ENCODE results near the gene ANKRD66.
"Not testable (repeated sequence)": the region's sequence is repeated elsewhere in the genome, so short reads cannot be mapped to it uniquely, and the experiment has no call there.

Gene ANKRD66

DNA sequence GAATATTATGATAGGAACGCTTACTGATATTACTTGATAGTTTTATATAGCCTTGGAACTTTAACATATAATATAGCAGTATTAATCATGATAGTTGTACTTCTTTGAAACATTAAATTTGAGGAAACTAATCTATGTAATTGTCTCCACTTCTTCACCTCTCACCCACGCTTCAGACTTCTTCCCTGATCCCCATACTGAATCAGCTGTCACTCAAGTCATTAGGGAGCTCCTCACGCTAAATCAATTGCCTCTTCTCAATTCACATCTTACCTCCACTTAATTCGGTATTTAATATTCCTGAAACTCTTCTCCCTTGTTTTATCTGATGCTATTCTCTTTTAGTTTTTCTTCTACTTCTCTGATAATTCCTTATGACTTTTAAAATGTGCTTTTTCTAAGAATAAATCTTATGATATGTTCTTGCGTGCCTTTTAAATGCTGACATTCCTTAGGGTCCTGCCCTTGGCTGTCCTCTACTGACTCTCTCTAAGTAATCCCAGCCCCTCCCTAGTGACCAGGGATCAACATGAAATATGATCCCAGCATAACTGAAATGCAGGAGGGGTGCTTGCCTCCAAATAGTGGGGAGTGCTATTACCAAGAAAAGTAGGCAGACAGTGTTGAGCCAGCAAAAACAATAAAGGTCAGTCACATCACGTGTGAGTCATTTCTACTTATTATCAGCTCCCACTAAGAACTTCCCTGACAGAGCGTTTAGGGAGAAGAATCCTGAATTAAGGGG is 9.9 kb downstream of the ANKRD66 start:
- DNase-seq, result no peak

DNA sequence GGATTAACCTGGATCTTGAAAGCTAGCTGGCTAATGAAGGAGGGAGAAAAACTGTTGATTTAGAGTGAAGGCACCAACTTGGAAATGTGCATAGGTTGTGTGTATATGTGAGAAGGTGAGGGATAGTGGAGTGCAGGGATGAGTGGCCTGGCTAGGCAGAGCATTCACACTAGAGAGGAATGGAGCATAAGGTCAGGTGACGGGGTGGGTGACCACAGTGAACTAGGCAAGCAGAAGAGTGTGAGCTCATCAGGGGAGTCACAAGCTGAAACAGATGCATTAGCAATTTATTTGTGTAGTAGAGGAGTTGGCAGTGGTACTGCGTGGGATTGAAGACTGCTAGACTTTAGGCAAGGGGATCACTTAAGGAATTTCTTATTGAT is 10.5 kb downstream of the ANKRD66 start:
- no peak for DNase-seq

DNA sequence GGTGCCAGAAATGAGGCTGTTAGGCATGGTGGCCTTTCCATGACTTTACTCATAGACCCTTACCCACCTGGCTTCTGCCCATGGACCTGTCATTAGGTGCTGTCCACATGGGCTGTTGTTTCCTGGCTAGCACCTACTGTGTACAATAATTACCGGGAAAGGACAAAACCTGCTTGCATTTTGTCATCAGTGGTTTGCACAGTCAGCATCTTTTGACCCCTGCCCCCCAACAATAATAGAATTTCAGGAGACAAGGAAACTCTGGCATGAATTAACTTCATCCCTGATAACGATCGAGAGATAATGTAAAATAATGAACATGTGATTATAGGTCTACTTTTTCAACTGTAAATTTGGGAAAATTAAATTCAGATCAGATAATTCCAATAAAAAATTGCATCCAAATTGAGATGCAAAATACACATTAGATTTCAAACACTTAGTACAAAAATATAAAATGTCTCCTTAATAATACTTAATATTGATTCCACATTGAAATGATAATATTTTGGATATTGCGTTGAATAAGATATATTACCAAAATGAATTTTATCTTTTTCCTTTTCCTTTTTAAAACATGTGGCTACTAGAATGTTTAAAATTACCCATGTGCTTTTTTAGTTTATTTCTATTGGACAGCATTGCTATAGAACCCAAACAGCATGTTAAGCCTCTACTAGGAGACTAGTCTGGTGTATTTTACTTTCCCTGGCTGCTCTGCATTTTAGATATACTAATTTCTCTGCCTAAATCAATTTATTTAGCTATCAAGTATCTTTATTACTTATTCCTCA is 12.4 kb downstream of the ANKRD66 start:
- DNase-seq, result no peak

DNA sequence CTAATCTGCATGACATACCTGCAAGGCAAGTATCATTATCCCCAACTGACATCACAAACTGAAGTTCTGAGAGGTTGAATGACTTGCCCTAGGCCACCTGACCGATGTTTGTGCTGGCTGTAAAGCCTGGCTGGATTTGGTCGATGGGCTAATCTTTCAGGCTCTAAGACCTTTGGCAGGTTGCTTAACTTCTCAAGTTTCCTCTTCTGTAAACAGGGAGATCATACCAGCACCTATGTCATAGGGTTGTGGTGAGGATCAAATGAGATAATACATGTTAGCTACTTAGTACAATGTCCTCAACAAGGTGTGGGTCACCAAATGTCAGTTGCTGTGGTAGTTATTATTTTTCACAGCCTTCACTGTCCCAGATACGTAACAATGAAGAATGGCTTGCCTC is 14.2 kb downstream of the ANKRD66 start:
- no peak for DNase-seq

DNA sequence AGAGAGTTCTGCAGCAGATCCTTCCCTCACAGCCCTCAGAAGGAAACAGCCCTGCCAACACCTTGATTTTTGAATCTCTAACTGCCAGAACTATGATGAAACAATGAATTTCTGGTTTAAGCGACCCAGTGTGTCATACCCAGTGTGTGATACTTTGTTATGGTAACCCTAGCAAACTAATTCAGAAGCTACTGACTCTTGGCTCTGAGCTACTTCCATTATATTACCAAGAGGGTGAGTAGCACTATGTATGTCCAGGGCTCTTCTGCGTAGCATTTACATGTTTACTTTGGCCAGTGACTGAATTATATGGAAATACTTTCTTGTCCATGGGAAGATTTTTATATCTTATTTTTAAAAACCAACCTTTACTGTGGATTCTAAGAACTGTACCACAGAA is 16.7 kb downstream of the ANKRD66 start:
- DNase-seq, result no peak

DNA sequence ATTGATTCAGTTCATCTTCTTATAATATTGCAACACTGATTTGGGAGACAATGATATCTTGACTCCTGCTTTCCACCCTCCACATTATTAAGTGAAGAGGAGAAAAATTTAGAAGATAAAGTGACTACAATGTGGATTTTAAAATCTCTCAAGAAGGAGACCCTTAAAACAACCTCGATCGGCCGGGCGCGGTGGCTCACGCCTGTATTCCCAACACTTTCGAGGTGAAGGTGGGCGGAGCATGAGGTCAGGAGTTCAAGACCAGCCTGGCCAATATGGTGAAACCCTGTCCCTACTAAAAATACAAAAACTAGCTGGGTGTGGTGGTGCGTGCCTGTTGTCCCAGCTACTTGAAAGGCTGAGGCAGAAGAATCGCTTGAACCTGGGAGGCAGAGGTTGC is 17.5 kb downstream of the ANKRD66 start:
- not testable (repeated sequence) for DNase-seq

DNA sequence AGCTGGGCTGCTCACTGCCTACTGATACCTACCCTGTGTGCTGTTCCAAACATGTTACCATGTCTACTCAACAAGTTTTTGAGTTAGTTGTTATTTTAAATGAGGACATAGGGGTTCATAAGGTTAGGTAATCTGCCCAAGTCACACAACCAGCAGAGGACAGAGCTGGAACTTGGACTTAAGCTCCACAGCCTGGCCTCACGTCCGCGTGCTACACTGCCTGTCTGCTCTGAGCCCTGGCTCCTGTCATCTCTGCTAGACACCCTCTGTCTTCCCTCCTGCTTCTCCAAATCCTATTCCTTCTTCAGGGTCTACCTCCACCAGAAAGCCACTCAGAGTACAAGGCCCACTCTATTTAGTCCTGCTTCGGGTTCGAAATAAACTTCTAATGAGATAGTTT is 18.2 kb downstream of the ANKRD66 start:
- DNase-seq, result no peak

DNA sequence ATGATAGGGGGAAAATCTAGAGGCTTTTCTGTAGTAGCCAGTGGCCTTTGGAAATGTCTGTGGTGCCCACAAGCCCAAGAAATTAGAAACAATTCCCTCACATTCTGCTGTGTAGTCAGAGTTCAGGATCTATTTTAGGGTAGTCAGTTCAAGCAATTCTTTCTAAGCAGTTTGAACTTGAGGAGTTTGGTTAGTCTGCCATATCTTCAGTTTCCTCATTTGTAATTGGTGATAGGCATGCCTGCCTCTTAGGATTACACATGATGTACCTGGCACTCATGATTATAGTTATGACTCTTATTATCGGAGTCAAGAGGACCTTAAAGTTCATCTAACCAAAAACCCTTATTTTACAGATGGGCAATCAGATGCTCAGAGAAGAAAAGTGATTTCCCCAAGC is 25.3 kb downstream of the ANKRD66 start:
- no peak for DNase-seq

DNA sequence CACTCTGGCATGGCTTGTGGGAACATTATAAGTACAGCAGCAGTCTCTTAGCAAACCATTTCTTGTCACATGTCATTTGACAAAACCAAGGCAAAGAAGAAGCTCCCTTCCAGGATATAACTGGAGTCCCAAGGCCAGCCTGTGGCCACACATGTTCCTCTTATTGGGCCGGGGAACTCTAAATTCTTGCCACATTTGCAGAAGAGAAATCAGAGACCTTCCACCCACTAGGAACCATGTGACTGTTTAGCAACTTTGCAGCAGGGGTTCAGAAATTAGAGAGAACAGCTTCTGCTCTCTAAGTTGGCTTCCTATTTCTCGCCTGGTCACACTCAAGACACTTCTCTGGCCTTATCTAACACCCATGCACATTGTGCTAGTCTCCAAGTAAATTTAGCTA is 26.0 kb downstream of the ANKRD66 start:
- DNase-seq, result no peak

DNA sequence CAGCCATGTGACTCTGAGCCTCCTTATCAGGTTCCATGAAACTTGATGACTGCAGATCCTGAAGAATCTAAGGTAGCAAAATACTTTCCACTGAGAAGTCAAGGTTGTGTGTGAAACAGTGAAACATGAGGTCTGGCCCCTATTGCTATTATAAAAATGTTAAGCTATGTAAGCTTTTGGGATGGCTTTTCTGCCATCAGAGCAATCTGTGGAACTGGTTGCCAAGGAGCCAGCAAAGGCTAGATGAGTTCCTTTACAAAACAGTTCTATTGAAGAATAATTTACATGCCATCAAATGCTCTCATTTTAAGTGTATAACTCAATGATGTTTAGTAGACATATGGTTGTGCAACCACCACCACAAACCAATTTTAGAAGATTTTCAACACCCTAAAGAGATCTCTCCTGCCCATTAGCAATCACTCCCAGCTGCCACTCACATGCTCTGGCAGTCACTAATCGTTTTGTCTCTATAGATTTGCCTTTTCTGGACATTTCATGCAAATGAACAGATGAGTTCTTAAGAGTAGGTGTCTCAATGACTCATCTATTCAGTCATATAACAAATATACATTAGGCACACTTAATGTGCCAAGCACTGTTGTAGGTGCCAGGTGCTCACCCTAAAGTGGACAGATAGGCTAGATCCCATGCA is 26.6 kb downstream of the ANKRD66 start:
- DNase-seq, result no peak

DNA sequence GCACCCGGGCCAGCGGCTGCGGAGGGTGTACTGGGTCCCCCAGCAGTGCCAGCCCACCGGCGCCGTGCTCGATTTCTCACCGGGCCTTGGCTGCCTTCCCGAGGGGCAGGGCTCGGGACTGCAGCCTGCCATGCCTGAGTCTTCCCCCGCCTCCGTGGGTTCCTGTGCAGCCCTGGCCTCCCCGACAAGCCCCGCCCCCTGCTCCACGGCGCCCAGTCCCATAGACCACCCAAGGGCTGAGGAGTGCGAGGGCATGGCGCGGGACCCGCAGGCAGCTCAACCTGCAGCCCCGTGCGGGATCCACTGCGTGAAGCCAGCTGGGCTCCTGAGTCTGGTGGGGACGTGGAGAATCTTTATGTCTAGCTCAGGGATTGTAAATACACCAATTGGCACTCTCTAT is 28.0 kb downstream of the ANKRD66 start:
- DNase-seq, result not testable (repeated sequence)

DNA sequence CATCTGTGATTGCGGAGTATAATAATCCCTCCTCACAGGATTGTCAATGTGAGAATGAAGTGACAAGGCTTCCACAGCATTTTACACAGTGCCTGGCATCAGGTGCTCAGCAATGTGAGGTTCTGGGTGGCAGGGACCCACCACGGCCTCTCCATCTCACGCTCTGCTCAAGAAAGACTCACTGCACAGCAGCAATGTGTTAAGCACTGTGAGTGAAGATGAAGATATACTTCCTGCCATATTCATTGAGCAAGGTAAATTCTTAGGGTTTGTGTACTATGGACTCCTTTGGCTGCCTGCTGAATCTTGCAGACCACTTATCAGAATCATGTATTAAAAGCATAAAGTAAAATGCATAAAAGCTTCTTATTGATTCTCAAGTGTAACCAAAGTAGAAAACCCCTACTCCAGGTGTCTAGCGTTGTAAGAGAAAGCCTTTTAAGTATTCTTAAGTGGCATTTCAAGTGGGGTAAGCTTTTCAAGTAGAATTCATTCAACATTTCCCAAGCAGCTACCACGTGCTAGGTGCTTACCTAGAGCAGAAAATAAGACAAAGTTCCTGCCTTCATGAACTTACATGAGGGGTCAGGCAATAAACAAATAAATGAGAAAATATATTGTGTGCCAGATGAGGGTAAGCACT is 29.5 kb downstream of the ANKRD66 start:
- no peak for DNase-seq

DNA sequence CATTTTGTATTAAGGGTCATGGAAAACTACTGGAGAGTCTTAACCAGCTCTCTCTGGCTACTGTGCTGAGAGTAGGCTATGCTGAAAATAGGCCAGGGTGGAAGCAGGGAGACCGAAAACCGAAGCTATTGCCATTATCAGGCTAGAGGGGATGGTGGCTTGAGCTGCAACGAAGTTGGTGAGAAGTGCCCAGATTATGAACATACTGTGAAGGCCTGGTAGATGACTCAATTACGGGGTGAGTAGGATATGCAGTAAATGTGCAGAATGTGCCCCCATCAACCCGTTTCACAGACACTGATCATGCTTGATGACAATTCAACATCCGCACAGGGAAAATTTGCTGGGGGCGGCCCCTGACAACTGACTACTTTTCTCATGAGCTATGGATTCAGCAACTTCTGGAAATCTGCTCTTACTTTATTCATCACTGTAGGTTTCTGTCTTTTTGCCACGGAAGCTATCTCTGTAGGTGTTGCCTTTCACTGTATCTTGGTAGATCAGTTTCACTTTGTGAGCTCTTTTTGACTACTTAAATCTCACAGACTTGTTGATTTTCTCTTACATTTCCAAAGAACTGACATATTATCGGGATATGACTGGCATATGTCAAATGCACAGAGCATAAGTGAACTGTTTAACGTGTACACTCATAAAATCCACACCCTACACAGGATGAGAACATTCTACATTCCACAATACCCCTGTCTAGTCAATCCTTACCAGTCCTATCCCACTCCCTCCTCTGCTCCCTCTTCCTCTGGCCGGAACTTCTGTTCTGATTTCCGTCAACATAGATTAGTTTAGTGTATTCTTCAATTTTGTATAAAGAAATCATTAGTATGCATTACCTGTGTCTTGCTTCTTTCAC is 31.0 kb downstream of the ANKRD66 start:
- no peak for DNase-seq

DNA sequence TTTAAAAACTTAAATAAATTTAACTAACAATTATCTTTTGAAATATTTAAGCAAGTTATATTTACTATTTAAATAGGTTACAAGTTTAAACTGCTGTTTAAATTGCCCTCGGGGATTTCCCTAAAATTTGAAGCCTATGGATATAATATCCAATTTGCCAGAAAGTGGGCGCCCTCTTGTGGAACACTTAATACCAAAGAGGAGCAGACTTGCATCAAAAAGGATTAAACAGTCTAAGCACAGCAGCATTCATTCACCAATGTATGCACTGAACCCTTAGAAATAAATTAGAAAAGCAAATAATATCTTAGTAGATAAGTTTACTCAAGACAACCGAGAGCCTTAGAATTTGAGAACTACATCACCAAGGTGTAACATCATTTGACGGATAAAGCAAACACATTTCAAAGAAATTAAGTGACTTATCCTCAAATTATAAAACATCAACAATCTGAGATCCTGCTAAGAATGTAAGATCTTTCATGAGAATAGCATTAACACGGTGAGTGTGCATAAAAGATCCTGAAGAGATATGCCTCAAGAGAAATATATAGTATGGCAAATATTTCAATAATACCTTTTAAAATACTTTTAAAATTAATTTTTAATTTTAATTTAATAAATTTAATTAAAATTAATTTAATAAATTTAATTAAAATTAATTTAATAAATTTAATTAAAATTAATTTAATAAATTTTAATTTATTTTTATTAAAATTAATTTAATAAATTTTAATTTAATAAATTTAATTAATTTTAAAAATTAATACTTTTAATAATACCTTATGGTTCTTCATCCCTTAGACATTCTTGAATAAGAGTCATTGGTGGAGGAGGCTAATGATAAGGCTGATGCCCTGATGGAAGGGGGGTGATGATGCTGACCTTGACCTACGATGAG is 35.0 kb downstream of the ANKRD66 start:
- peak; percentile 73 for DNase-seq

DNA sequence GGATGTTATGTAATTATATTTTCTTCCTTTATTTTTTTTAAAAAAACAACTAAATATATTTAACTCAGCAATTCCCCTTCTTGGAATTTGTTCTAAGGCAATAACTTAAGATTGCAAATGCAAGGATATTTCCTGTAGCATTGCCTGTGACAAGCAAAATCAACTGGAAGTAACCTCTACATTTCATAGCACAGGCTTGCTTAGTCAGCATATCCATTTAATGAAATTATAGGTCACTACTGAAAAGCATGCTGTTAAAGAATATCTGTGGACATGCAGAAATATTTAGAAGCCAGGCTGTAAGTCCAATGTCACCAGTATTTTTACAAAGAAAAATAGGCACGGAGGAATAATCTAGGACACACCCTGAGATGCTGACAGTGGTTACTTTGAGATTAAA is 37.8 kb downstream of the ANKRD66 start:
- DNase-seq, result no peak

DNA sequence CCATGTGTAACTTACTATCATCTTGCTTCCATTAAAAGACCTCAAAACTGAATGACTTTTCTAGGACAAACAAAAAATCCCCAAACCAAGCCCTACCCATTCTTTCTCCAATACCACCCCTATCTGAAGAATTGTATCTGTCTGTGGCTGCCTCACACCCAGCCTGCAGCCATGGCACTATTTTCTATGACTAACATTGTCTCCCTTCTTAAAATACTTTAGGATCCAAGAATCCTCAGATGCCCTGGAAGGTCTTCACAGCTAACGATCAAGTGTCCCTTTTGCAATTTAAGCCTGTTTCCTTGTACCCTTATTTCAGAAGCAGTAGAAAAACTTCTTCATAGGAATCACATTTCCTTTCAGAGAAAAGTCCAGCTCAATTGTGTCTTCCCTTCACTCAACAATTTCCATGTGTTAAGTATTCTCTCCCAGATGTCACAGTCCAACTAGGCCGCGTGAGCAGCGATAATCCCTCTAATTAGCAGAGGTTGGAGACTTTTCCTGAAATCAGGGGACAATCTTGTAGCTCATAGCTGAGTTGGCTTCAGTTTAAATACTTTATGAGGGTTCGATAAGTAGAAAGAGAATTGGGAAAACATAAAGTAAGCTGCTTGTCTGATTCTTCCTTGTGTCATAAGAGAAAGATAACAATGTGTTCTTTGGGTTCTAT is 41.3 kb downstream of the ANKRD66 start:
- no peak for DNase-seq

DNA sequence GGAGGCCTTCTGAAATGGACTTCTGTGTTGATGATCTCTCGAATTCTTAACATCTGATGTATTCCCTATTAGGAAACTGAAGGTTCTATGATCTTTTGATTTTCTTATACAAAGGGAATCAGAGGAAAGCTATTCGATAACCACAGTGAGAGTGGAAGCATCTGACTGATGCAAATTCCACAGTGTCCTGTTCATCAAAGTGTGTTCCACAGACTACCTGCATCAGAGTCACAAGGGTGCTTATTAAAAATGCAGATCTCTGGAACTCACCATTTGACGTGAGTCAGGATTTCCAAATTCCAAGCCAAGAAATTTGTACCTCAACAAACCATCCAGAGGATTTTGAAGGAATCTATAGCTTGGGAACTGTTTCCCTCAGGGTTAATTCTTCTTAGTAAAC is 42.1 kb downstream of the ANKRD66 start:
- DNase-seq, result no peak

DNA sequence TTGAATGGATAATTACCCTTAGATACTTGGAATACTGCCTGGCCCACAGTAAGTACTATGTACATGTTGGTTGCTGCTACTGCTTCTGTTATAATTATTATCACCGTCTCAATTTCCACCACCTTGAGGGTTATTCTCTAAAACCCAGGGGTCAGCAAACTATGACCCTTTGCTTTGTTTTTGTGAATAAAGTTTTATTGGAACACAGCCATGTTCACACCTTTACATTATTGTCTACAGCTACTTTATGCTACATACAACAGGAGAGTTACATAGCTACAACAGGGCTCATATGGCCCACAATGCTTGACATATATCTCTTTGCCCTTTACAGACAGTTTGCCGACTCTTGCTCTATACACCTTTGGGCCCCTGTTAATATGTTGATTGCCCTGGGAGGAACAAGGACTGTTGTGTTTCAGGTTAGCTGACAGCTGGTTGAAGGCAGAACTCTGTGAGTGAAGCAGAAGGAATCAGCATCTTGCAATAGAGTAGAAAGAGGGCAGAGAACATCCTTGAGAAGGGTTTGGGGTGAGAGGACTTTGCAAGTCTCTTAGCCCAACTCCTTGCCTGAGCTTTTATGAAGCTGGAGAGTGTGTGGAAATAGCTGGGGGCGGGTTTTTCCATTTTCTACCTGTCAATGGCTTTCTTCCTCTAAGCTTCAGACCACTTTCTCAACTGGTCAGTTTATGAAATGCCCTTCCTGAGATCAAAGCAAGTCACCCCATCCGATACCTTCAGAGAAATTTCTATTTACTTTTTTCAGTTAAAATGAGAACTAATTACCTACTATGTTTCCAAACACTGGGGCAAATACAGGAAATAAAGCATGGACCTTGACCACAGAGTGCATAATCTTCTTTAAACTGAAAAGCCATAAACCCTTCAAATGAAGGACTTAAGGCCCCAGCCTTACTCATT is 43.0 kb downstream of the ANKRD66 start:
- no peak for DNase-seq

DNA sequence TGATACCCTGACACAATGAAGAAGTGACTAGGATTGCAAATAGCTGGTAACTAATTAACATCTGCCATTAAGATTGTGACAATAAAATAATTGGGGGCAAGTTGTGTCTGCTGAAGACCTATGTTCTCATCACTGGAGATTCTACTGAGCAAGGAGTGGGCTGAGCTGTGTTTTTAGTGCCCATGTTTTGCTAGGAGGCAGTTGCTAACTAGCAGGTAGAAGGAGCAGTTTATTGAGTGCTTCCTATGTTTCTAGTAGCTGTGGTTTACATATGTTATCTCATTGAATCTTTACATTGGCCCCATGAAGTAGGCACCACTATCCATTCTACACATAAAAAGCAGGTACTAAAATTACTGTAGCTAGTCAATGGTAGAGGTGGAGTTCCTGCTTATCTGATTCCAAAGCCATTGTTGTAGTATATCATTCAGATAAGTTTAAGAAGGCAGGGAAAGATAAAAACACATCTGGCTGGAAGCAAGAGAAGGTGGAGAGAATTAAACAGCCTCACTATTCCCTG is 43.7 kb downstream of the ANKRD66 start:
- no peak for DNase-seq
